Coronary artery (tissue), 2 donors: ENCODE measurements around the gene HEPHL1.
"Not testable (repeated sequence)": the region's sequence is repeated elsewhere in the genome, so short reads cannot be mapped to it uniquely, and the experiment has no call there.

Experiments used
- DNase-seq: peaks from one replicate; pipeline ENCODE4 v3.0.0-alpha.2; 2017; ENCODE audit warnings: low spot score
- H3K27ac ChIP-seq, 2 donors: fragments of 200-600 bp; sonication (generic); one replicate each; pipeline ENCODE4 v1.5.1; 2016 to 2019
- H3K4me3 ChIP-seq: fragments of 200-600 bp; sonication (generic); 2 replicates; pipeline ENCODE4 v1.5.1; 2016; ENCODE audit warnings: mild to moderate bottlenecking, moderate library complexity
- TF ChIP-seq, protein P1 (sequence below): fragments of 200-600 bp; sonication (generic); IDR thresholded peaks from one replicate; pipeline ENCODE4 v1.5.1; 2019; ENCODE audit warnings: antibody characterized with exemption

The HEPHL1 gene

DNA sequence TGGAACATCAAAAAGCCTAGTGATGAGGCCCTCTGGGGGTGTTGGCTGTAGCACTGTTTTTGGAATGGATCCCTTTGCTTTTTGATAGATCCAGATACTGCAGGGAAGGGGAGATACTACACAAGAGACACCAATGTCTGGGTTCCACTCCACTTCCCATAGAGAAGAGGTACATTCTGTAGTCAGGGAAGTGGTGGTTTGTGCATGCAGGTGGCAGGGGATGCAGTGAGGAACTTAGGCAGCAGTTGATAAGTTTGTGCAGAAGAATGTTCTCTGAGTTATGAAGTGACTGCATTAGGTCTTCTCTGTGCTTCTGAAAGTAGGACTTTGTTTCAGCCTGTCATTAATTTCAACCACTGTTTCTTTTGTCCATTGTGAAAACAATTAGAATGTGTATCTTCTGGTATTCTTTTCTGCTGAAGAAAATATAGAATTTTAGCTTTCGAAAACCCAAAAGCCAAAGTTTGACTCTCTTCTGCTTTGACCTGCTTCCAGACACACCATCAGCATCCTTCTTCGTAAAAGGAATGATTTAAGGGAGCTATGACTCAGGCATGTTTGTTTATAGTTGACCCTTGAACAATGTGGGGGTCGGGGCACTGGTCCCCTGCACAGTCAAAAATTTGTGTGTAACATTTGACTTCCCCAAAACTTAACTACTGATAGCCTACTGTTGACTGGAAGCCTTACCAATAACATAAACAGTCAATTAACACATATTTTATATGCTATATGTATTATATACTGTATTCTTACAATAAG is 133.1 kb downstream of the HEPHL1 start:
- no peak for DNase-seq
- Histone ChIP-seq H3K27ac (no peak overlapping the region), H3K4me3 (no peak overlapping the region)
- TF ChIP-seq, protein P1, sequence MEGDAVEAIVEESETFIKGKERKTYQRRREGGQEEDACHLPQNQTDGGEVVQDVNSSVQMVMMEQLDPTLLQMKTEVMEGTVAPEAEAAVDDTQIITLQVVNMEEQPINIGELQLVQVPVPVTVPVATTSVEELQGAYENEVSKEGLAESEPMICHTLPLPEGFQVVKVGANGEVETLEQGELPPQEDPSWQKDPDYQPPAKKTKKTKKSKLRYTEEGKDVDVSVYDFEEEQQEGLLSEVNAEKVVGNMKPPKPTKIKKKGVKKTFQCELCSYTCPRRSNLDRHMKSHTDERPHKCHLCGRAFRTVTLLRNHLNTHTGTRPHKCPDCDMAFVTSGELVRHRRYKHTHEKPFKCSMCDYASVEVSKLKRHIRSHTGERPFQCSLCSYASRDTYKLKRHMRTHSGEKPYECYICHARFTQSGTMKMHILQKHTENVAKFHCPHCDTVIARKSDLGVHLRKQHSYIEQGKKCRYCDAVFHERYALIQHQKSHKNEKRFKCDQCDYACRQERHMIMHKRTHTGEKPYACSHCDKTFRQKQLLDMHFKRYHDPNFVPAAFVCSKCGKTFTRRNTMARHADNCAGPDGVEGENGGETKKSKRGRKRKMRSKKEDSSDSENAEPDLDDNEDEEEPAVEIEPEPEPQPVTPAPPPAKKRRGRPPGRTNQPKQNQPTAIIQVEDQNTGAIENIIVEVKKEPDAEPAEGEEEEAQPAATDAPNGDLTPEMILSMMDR = no peak

DNA sequence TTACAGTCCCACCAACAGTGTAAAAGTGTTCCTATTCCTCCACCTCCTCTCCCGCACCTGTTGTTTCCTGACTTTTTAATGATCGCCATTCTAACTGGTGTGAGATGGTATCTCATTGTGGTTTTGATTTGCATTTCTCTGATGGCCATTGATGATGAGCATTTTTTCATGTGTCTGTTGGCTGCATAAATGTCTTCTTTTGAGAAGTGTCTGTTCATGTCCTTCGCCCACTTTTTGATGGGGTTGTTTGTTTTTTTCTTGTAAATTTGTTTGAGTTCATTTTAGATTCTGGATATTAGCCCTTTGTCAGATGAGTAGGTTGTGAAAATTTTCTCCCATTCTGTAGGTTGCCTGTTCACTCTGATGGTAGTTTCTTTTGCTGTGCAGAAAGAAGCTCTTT is 136.2 kb downstream of the HEPHL1 start:
- H3K27ac ChIP-seq, DNase-seq, H3K4me3 ChIP-seq: not testable (repeated sequence)
